Common myeloid progenitor, CD34-positive (primary cell): Measurements from ENCODE around the gene ADAMTS8.

Experiments used
- CTCF ChIA-PET: fragments of 350-600 bp; sonication (Branson Sonifier 250); formaldehyde crosslinking; loops from one replicate; lab custom pipeline; 2021; ENCODE audit warnings: antibody characterized with exemption; lab: Charles Lee
- POLR2A ChIA-PET: fragments of 350-600 bp; sonication (Branson Sonifier 250); formaldehyde crosslinking; loops from one replicate; lab custom pipeline; 2021; ENCODE audit warnings: antibody characterized with exemption; lab: Charles Lee
- DNase-seq, 3 donors: peaks; one replicate each; pipeline versions ENCODE4 v3.0.0 to v3.0.0-alpha.2; 2013
- H3K27ac ChIP-seq, 2 experiments: 1 replicate in 1 of 2; 2 replicates in 1 of 2; pipeline ENCODE4 v1.7.0; 2013; ENCODE audit warnings: inconsistent platforms in 2 of 2, low read length in 2 of 2, mild to moderate bottlenecking in 2 of 2, low read depth in 1 of 2, moderate library complexity in 1 of 2; ENCODE audit not compliant: severe bottlenecking in 2 of 2, insufficient read depth in 1 of 2, poor library complexity in 1 of 2
- H3K27me3 ChIP-seq, 5 experiments: replicated peaks in 2 of 5; 1 replicate in 3 of 5; 2 replicates in 2 of 5; pipeline versions ENCODE4 v1.6.1 to v1.7.0; 2013; ENCODE audit warnings: low read length in 4 of 5, mild to moderate bottlenecking in 2 of 5, moderate library complexity in 2 of 5, inconsistent platforms in 1 of 5; ENCODE audit not compliant: insufficient read depth in 5 of 5, control insufficient read depth in 4 of 5
- H3K36me3 ChIP-seq, 4 experiments: 1 replicate in 2 of 4; 2 replicates in 2 of 4; pipeline versions ENCODE4 v1.6.1 to v1.7.0; 2013; ENCODE audit warnings: low read length in 3 of 4, control low read depth in 1 of 4, mild to moderate bottlenecking in 1 of 4; ENCODE audit not compliant: control insufficient read depth in 4 of 4, insufficient read depth in 4 of 4
- H3K4me1 ChIP-seq, 4 experiments: 1 replicate in 3 of 4; 2 replicates in 1 of 4; pipeline versions ENCODE4 v1.6.1 to v1.7.1; 2013; ENCODE audit warnings: low read length in 3 of 4, mild to moderate bottlenecking in 3 of 4, control low read depth in 1 of 4, inconsistent platforms in 1 of 4, moderate library complexity in 1 of 4; ENCODE audit not compliant: control insufficient read depth in 4 of 4, insufficient read depth in 4 of 4; ENCODE audit errors: control extremely low read depth in 1 of 4
- H3K4me3 ChIP-seq, 7 experiments: 1 replicate in 4 of 7; 2 replicates in 3 of 7; pipeline versions ENCODE4 v1.5.1 to v1.7.0; 2013; ENCODE audit warnings: mild to moderate bottlenecking in 7 of 7, low read length in 6 of 7, moderate library complexity in 6 of 7, inconsistent platforms in 2 of 7, low read depth in 2 of 7, control low read depth in 1 of 7; ENCODE audit not compliant: insufficient read depth in 4 of 7, control insufficient read depth in 1 of 7; ENCODE audit errors: extremely low read depth in 1 of 7
- H3K9me3 ChIP-seq, 5 experiments: 1 replicate in 4 of 5; 2 replicates in 1 of 5; pipeline versions ENCODE4 v1.6.1 to v1.7.1; 2013; ENCODE audit warnings: low read length in 4 of 5, mild to moderate bottlenecking in 2 of 5, inconsistent platforms in 1 of 5, low read depth in 1 of 5, moderate library complexity in 1 of 5; ENCODE audit not compliant: control insufficient read depth in 4 of 5, insufficient read depth in 2 of 5; ENCODE audit errors: control extremely low read depth in 1 of 5
- WGBS: methylation state at CpG from one replicate; pipeline ENCODE4 v1.1.5; 2013; ENCODE audit not compliant: insufficient coverage; 5-methylcytosine and 5-hydroxymethylcytosine counted together

ADAMTS8 gene

GRCh38 chr11:130474637-130475400 is 46.4 kb upstream of the ADAMTS8 start:
- Histone ChIP-seq H3K9me3 (no peaks in the 10 kb centered on the region), H3K4me3 (no peak overlapping the region), H3K27me3 (peaks cover 0 to 5% (median 2%) of the 10 kb centered on the region in 5 experiments), H3K36me3 (no peaks in the 10 kb centered on the region), H3K4me1 (no peaks in the 10 kb centered on the region), H3K27ac (no peak overlapping the region)
- WGBS, result 94% methylated on average over 12 of the region's 12 CpGs
- DNase-seq, result no peak
- POLR2A ChIA-PET, result no interaction called here
- CTCF ChIA-PET, result no interaction called here

- 92% methylated on average over 18 of the region's 21 CpGs for WGBS
- no peaks in the 10 kb centered on the region for H3K9me3 ChIP-seq
- no peaks in the 10 kb centered on the region for H3K36me3 ChIP-seq
- no peak overlapping the region for H3K4me3 ChIP-seq
- H3K27me3 ChIP-seq, result peaks cover 0 to 3% (median 2%) of the 10 kb centered on the region in 5 experiments
- H3K4me1 ChIP-seq, result no peaks in the 10 kb centered on the region
- DNase-seq, result no peak
- POLR2A ChIA-PET, result no interaction called here
- CTCF ChIA-PET, result no interaction called here
- H3K27ac ChIP-seq, result no peak overlapping the region
Measured at GRCh38 chr11:130473795-130474377, 45.5 kb upstream of the ADAMTS8 start.

- 99% methylated on average over 47 of the region's 52 CpGs for WGBS
- ChIA-PET CTCF (no interaction called here), POLR2A (no interaction called here)
- no peak overlapping the region for H3K4me3 ChIP-seq
- no peaks in the 10 kb centered on the region for H3K36me3 ChIP-seq
- no peaks in the 10 kb centered on the region for H3K4me1 ChIP-seq
- H3K9me3 ChIP-seq, result no peaks in the 10 kb centered on the region
- no peak for DNase-seq
- peaks cover 0 to 3% (median 0%) of the 10 kb centered on the region in 5 experiments for H3K27me3 ChIP-seq
- H3K27ac ChIP-seq, result no peak overlapping the region
Measured at GRCh38 chr11:130473056-130473794, 44.8 kb upstream of the ADAMTS8 start.

GRCh38 chr11:130472434-130472961 is 44.1 kb upstream of the ADAMTS8 start:
- DNase-seq, result no peak
- no peaks in the 10 kb centered on the region for H3K9me3 ChIP-seq
- ChIA-PET CTCF (no interaction called here), POLR2A (no interaction called here)
- H3K4me1 ChIP-seq, result no peaks in the 10 kb centered on the region
- H3K4me3 ChIP-seq, result no peak overlapping the region
- H3K27ac ChIP-seq, result no peak overlapping the region
- peaks cover 0 to 3% (median 0%) of the 10 kb centered on the region in 5 experiments for H3K27me3 ChIP-seq
- 92% methylated on average over 4 of the region's 7 CpGs for WGBS
- no peaks in the 10 kb centered on the region for H3K36me3 ChIP-seq

GRCh38 chr11:130471731-130472433 is 43.5 kb upstream of the ADAMTS8 start:
- peaks cover 0 to 3% (median 0%) of the 10 kb centered on the region in 5 experiments for H3K27me3 ChIP-seq
- H3K27ac ChIP-seq, result no peak overlapping the region
- no peak overlapping the region for H3K4me3 ChIP-seq
- 98% methylated on average over 11 of the region's 11 CpGs for WGBS
- no peaks in the 10 kb centered on the region for H3K4me1 ChIP-seq
- no peak for DNase-seq
- H3K9me3 ChIP-seq, result no peaks in the 10 kb centered on the region
- POLR2A ChIA-PET, result no interaction called here
- CTCF ChIA-PET, result no interaction called here
- no peaks in the 10 kb centered on the region for H3K36me3 ChIP-seq

- no peaks in the 10 kb centered on the region for H3K36me3 ChIP-seq
- H3K27me3 ChIP-seq, result peaks cover 0 to 3% (median 0%) of the 10 kb centered on the region in 5 experiments
- 96% methylated on average over 14 of the region's 20 CpGs for WGBS
- H3K27ac ChIP-seq, result no peak overlapping the region
- no peak overlapping the region for H3K4me3 ChIP-seq
- H3K9me3 ChIP-seq, result no peaks in the 10 kb centered on the region
- H3K4me1 ChIP-seq, result no peaks in the 10 kb centered on the region
- CTCF ChIA-PET, result no interaction called here
- DNase-seq, result no peak
- POLR2A ChIA-PET, result no interaction called here
Measured at GRCh38 chr11:130470832-130471706, 42.7 kb upstream of the ADAMTS8 start.
